NCI-H1417 (cell line): ENCODE measurements around the gene BBOF1.

Experiments used
- DNase-seq, 3 experiments: peaks; one replicate each; lab custom pipeline; 2025; lab: John Stamatoyannopoulos, UW

Gene BBOF1

GRCh38 chr14:74105381-74105780 lies 86.2 kb downstream of the BBOF1 start:
- no peak for DNase-seq

GRCh38 chr14:74109369-74109768 lies 90.2 kb downstream of the BBOF1 start:
- DNase-seq, result no peak

- peak; percentile 24 to 79 (median 64) for DNase-seq
These were observed 92.5 kb downstream of the BBOF1 start for GRCh38 chr14:74111395-74112216.
